Measurements from ENCODE around the gene FIGNL2.
"Not testable (repeated sequence)": the region's sequence is repeated elsewhere in the genome, so short reads cannot be mapped to it uniquely, and the experiment has no call there.

FIGNL2 gene

DNA sequence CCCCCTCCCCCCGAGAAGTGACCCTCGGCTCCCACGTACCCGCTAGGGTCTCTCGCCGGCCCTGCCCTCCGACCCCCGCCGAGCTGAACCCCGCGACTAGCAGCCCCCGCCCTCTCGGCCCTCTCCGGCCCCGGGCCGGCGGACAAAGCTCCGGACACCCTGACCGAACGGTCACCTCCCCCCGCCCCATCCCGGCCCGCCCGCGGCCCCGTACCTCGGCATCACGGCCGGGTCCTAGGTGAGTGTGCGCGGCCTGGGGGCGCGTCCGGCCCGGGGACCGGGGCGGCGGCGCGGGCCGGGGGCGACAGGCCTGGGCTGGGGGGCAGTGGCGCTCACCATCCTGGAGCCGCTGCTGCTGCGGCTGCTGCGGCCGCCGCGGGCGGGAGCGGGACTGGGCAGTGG is at the start of gene FIGNL2:
TSS of gene FIGNL2 (minus strand) at position 393 of the 402 bp plus-strand sequence. CDS start 26,305 bp downstream, outside the sequence.
- DNase-seq, result no peak

DNA sequence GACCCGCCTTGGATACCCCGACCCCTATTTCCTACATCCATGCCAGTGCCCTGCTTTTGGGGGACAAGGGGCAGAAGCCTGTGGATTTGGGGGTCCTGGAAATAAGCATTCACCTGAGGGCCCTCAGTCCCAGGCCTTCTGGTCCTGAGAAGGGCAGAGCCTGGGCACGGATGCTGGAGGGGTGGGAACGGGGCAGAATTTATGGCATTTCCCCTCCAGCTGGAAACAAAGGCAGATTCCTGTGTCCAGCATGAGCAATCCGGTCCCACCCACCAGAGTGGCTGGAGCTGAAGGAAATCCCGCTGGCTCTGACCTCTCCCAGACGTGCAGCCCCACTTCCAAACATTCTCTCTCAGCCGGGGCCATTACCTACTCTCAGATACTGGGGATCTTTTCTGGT is 48.7 kb upstream of the FIGNL2 start:
- no peak for DNase-seq

DNA sequence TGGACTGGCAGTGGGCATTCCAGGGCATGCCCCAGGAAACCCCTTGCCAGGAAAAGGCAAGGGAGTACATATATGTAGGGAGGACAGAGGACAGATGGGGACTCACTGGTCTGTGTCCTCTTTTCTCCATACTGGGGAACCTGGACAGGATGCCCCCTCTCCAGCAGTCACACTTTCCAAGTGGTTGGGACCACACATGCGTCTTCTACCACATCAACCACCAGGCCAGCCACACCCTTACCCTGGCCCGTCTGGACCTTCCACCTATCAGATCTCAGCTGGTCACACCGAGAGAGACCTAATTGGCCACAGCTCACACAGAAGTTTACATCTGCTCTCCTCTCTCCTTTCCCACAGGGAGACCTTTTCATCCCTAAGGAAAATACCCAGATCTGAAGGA is 47.7 kb upstream of the FIGNL2 start:
- no peak for DNase-seq

DNA sequence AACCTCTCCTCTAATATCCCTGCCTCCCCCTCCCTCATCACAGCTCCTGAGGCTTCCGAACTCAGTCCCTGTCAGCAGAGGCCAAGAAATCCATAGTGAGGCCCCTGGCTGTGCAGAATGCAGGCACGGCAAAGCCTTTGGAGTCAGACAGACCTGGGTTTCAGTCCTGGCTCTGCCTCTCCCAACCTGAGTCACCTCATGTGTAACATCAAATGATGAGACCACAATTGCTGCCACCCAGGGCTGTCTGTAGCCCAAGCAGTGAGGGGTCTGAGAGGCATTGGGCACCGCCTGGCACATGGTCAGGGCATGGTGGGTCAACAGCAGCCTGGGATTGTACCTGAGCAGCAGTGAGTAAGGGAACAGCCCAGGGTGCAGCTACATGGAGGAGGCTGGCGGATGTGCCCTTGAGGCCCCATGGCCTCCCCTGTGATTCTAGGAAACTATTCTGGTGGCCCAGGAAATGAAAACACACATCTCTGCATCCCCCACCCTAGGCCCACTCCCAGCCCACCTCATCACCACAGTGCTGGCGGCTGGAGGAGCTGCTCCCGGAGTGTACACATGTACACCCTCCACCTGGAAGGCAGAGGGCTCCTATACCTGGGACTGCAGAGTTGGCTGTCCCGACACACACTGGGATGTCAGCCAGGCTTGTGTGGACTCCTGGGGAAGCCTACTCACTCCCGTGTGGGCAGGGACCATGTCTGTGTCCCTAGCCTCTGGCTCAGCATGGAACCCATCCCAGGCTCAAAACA is 47.0 kb upstream of the FIGNL2 start:
- DNase-seq, result no peak

DNA sequence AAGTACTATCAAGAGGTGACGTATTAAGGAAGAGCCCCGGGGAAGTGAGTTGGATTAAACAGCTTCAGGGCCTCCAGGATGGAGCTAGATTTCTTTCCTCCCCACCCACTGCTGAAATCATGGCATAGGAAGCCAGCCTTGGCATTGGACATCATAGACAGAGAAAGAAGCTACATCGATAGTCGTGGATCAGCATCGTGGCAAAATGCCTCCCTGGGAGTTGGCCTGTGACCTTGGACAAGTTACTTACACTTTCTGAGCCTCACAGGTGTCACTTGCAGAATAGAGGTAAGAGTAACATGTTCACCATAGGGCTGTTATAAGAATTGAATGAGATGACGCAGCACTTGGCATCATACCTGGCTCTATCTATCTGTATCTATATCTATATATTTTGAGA is 45.3 kb upstream of the FIGNL2 start:
- DNase-seq, result no peak

GRCh38 chr12:51891843-51892242 is 43.3 kb upstream of the FIGNL2 start:
- DNase-seq, result no peak

GRCh38 chr12:51890511-51891171 is 42.1 kb upstream of the FIGNL2 start:
- no peak for DNase-seq

DNA sequence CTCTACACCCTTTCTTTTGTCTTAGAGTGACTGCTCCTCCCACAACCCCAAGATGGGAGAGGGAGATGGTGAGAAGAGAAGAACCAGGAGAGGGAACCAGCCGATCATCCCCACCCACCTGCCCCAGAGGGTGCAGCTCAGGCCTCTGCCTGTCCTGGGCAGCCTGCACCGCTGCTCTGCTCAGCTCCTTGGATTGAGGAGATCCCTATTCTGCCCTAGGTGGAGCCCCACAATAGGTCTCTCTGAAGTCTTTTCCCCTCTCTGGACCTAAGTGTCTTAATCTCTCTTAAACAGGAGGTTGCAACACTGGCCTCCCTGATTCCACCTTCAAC is 41.6 kb upstream of the FIGNL2 start:
- no peak for DNase-seq

DNA sequence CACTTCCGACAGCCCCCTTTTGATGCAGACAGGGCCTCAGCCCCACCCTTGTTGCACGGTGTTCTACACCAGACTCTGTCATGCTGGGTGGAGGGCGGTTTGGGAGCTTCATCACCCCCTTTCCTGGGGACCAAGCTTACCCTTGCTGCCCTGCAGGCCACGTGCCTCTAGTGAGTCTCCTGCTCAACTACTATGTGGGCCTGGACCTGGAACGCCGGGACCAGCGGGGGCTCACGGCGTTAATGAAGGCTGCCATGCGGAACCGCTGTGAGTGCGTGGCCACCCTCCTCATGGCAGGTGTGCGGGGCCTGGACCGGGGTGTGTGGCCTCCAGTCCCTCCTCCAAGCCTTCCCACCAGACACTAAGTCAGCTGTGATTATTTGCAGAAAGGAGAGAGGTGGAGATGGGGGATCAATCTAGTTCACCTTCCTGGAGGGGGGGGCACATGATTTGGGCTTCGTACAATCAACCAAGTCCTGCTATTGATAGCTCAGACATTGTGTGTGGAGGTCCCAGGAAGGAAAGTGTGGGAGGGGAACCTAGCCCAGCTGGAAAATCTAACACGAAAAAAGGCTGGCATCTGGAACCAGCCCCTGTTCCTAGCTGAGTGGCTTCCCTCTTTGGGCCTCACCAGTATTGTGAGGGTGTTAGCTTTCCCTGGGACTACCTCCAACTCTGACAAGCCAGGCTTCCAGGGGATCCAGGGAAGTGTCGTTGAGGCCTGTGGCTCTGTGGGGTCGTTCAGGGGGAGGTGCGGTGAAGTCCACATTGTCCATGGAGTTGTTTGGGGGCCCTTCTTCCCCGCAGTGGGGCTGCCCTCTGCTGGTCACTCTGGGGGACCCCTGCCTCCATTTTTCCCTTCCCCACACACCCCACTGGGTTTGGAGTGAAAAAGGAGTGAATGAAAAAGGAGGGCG is 41.0 kb upstream of the FIGNL2 start:
- DNase-seq, result no peak

DNA sequence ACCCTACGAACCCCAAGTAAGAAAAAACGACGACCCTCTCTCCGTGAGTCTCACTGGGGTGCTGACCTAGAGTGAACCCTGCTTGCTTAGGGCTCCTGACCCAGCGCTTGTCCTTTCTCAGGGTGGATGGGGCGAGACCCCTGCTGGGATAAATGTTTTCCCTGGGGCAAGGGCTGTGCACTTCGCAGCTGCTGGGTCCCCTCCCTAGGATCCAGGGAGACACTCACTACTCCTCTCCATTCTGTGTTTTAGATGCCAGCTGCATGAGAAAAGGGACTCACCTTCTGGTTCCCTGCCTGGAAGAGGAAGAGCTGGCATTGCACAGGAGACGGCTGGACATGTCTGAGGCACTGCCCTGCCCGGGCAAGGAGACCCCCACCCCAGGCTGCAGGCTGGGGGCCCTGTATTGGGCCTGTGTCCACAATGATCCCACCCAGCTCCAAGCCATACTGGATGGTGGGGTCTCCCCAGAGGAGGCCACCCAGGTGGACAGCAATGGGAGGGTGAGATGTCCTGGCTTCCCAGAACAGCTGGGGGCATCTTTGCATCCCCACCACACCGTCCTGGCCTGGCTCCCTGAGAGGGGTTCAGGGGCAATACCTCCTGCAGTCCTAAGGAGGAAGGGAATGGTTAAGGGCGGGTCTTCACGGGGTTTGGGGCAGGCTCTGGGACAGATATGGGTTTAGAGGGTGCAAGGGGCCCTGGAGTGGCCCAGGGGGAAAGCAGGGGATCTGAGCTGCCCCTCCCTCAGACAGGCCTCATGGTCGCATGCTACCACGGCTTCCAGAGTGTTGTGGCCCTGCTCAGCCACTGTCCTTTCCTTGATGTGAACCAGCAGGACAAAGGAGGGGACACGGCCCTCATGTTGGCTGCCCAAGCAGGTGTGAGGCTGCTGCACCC is 40.0 kb upstream of the FIGNL2 start:
- no peak for DNase-seq

- DNase-seq, result no peak
These were observed 39.2 kb upstream of the FIGNL2 start, which contains the start of gene ANKRD33 for GRCh38 chr12:51887476-51888315. ANKRD33 (plus strand) TSS chr12:51888103; CDS start chr12:51888187, 84 bp downstream.

DNA sequence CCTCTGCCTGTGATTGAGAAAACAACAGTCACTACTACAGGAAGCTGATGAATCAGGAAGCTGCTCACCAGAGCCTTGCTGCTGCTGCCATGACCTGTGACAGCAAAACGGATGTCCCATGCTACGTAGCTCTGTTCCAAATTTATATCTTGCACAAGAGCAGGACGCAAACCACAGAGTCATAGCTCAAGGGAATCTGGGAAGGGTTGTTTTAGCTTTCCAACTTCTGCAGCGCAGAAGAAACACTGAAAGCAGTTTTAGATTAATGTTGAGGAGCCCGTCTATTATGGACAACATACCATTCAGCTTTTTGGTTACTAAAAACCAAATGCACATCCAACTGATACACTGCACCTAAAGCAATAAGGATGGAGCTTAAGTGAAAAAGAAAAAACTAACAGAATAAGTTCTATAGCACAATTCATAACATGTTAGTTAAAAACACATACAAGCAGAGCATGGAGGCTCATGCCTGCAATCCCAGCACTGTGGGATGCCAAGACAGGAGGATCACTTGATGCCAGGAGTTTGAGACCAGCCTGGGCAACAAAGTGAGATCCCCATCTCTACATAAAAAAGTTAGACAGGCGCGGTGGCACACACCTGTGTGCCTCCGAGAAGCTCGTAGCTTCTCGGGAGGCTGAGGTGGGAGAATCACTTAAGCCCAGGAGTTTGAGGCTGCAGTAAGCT is 37.6 kb upstream of the FIGNL2 start:
- DNase-seq, result peak; percentile 81

- DNase-seq, result not testable (repeated sequence)
These were observed 36.9 kb upstream of the FIGNL2 start for GRCh38 chr12:51885294-51886020.

DNA sequence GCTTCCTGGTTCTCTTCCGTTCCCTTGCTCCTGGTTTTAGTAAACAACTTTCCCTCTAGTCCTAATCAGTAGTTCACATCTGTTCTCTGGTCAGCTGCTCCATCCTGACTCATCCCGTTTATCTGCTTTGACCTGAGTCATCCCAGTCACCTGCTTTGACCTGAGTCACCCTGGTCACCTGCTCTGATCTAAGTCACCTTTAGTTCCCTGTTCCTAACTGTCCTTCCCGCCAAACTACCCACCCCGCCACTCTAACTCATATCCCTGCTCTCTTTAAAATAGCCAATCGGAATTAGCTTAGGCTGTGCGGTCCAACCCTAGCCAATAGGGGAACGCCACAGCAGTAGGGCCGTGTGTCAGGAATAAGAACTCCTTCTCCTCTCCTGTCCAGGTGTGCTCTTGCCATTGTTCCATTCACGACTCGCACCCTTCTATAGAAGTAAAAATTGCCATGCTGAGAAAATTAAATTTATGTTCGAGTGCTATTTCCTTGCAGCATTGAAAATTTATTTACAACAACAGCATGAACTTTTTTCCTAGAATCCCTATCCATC is 36.2 kb upstream of the FIGNL2 start:
- no peak for DNase-seq

- no peak for DNase-seq
These were observed 35.6 kb upstream of the FIGNL2 start for GRCh38 chr12:51883998-51884675.

- no peak for DNase-seq
These were observed 34.8 kb upstream of the FIGNL2 start for GRCh38 chr12:51883295-51883694.

DNA sequence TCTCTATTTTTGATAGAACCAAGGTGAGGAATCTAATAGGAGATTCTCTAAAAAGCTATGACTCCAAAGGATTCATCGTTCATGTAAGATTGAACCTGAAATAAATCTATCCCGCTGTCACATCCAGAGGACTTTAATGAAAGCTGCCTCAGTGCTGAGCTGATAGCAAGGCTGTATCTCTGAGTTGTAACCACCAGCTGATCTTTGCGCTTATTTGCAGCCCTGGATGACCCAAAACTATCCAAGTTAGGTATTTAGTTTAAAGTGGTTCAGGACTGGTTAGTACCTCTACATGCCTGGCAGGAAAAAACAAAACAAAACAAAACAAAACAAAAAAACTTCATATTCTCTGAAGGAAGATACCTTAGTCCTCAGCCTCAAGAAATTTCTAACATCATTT is 30.6 kb upstream of the FIGNL2 start:
- no peak for DNase-seq

DNA sequence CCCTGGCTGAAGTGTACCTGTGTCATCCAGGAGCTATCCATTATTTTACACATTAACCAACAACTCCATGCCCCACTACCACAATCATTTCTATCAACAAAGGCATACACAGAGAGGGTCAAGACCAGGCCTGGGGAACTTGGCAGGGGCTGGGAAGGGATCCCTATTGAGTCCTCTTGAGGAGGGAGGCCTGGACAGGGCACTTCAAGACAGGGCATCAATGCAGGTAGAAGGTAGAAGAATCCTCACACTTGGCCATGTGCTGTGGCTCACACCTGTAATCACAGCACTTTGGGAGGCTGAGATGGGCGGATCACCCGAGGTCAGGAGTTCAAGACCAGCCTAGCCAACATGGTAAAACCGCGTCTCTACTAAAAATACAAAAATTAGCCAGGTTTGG is 26.0 kb upstream of the FIGNL2 start:
- DNase-seq, result no peak

DNA sequence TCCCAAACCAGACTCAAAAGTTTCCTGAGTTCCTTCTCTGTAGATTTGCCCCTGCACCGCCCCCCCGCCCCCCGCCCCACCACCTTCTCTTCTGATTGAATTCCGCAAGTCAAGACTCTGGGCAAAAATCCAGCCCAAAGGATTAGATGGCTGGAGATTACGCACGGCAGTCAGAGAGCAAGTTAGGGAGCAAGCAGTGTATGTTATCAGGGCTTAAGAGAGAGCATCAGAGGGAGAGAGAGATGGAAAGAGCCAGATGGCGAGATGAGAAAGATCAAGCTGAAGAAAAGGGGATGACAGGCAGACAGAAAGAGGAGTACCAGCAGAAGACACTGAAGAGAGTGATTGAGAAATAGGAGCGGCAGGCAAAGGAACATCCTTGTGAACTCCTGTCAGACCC is 25.5 kb upstream of the FIGNL2 start:
- no peak for DNase-seq

All from SIG-M5 (cell line).